GM08714 (cell line): ENCODE measurements around the gene SLIT3.
"Not testable (repeated sequence)": the region's sequence is repeated elsewhere in the genome, so short reads cannot be mapped to it uniquely, and the experiment has no call there.

ENCODE experiments used
- H3K4me3 ChIP-seq: fragments of 200-500 bp; sonication (Bioruptor generic); 2 replicates; pipeline ENCODE4 v1.5.1; 2014; ENCODE audit warnings: mild to moderate bottlenecking, low read length, inconsistent platforms
- ZNF274 ChIP-seq: IDR thresholded peaks from 2 replicates; pipeline ENCODE4 v1.6.1; 2012; ENCODE audit warnings: mild to moderate bottlenecking, low read depth, low read length

Gene SLIT3

DNA sequence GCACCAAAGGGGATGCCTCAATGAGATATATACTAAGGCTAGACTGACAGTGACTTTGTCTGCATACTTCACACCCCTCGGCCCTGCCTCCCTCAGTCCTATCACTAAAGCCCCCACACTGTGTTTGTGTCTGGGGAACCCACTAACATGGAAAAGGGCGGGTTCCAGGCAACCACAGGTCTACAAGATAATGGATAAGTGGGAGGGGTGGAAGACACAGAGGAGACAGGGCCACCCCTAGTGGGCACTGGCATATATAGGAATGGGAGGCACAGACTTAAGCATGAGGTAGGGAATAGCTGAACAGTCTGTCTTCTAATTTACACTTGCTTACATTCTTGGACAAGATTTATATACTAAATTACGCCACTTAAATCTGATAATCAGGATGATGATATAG lies 74.0 kb downstream of the SLIT3 start:
- TF ChIP-seq ZNF274: no peak
- no peak overlapping the region for H3K4me3 ChIP-seq

DNA sequence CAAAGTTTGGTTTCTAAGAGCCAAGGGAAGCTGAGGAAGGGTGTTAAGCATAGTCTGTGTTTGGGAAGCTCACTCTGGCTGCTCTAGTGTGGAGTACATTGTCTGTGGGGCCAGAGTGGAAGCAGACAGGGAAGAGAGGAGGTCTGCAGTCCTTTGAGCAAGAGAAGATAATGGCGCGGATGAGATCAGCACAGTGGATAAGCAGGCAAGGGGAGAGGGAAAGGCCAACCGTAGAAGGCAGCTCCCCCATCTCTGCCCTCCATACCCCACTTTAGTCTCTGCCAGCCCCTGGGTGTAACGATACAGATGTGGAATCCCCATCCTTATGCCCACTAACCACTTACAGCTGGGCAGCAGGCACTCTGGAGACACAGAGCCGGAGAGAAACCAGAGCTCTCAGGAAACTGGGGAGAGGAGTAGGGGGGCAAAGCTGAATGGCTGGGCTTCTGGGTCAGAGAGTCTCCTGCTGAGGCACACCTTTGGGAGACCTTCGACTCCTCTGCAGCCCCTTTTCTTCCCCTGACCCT lies 75.0 kb downstream of the SLIT3 start:
- no peak overlapping the region for H3K4me3 ChIP-seq
- no peak for TF ChIP-seq ZNF274

DNA sequence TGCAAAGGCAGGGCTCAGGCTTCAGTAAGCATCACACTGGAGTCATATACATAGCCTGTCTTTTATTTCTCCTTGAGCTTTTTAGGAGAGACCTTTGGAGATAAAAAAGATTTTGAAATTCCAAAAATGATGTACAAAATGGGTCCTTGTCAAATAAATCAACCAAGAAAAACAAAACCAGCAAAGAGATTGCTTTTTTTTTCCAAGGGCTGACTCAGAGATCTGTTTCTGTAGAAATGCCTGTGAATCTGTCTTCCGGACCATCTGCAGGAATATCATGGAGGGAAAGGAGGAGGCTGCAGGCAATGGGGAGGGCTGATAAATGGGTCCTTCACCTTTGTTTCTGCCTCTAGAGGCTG lies 77.4 kb downstream of the SLIT3 start:
- no peak overlapping the region for H3K4me3 ChIP-seq
- no peak for TF ChIP-seq ZNF274

DNA sequence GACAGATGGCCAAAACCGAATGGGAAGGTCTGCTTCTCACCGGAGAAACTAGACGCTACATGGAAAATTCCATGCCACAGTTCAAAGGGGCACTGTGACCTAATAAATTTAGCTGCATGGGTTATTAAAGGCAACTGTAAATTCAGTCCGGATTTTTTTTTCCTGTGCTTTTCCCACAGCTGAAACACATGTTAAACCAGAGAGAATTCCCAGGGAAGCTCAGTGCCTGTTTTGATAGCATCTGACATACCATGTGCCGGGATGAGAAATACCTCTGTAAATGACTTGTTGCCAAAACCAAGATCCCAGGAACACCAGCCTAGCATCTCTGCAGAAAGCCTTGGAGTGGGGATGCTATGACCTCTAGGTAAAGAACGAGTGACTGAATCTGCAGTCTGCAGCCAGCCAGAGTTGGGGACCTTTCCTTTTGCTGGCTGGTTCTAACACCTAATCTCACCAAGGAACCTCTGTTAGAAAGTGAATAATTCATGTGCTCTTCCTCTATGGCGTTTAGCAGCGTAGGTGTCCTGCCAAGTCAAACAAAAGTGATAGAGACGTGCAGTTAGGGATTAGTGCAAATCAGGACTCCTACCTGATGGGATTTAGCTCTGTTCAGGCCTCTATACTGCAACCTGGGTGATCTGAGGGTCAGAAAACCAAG lies 77.9 kb downstream of the SLIT3 start:
- H3K4me3 ChIP-seq: no peak overlapping the region
- no peak for TF ChIP-seq ZNF274

DNA sequence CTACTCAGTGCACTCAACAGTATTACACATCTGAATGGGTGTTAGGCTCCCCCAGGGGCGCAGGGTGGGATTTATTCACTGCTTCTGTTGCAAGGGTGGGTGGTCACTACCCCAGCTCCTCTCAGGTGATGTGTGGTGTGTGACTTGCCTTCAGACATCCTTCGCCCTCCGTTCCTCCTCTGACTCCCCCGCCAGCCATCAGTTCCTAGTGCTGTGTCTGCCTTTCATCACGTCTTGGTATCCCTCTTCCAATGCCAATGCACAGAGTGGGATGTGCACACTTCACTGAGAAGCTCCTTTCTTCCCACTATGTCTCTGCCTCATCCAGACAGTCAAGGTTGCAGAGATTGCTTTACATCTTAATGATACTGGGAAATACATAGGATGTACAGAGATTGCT lies 79.4 kb downstream of the SLIT3 start:
- no peak for TF ChIP-seq ZNF274
- no peak overlapping the region for H3K4me3 ChIP-seq

DNA sequence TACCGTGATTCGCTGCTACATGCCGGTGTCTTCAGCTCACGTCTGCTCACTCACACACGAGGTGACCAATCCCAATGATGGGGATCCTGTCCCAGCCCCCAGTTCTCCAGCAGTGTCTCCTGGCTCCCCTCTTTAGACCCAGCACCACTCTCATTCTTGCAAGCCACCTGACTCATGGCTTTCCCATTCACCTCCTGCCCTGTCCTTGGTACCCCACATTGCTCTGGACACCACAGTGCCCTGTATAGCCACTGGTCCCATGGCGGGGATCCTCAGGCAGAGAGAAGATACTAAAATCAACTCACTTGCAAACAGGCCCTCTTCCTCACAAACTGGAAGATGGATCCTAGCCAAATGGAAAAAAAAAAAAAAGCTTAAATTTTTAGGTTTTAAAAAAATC lies 81.0 kb downstream of the SLIT3 start:
- H3K4me3 ChIP-seq: no peak overlapping the region
- no peak for TF ChIP-seq ZNF274

DNA sequence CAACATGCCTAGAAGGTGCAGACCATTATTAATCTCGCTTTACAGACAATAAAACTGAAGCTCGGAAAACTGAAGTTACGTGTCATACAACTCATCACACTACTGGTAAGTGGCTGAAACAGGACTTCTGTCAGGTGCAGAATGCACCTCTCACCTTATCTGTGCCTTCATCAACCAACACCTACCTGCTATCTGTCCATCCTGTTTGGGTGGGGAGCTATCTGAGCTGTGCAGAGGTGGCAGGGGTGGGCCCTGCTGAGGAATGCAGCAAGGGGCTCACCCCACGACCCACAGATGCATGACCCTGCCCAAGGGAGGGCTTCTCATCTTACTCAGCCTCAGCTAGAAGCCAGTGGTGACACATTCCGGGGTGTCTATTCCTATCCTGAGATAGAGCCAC lies 81.6 kb downstream of the SLIT3 start:
- TF ChIP-seq ZNF274: no peak
- no peak overlapping the region for H3K4me3 ChIP-seq

DNA sequence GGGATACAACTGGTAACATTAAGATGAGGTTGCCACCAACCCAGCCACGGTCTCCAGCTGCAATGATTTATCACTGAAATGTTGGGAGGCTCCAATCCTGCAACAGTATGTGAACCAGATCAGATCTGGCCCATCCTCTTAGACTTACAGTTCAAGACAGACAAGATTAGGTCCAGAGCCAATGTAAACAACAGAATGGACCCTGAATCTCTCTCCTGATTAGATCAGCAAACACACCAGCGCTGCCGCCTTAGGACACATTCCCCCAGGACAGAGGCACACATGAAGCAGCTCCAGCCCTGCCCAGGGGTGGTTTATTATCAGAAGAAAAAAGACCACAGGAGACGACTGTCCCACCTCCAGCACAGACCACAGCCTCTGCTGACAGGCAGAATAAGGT lies 82.1 kb downstream of the SLIT3 start:
- no peak for TF ChIP-seq ZNF274
- H3K4me3 ChIP-seq: no peak overlapping the region

DNA sequence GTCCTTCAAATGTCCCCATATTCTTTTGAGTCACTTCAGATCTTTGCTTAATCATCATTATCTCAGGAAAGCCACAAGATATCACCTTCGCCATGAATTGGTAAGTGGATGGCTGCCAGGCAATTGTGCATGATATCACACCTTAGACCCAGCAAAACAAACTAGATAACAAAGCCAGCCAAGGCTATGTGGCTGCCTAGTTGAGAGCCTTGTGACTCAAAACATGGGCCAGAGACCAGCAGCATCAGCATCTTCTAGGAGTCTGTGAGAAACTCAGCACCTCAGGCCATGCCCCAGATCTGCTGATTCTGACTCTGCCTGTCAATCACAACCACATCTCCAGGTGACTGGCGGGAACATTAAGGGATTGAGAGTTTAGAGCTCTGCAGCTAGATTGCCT lies 82.8 kb downstream of the SLIT3 start:
- TF ChIP-seq ZNF274: no peak
- no peak overlapping the region for H3K4me3 ChIP-seq

DNA sequence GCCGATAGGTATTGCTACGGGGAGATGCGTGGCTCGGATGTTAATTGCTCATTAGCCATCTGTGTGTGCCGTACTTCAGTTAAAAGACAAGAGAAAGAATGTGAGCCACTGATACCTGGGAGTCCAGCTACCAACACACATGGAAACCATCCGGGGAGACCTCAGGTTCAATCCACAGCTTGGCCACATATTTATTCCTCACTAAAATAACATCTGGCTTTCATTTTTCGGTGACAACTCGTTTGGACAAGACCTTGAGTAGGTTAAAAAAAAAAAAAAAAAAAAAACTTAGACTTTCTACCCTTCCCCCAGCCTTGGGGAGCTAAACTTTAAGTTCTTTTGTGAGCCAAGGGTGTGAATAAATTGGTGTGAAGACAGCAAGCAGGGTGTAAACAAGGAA lies 84.1 kb downstream of the SLIT3 start:
- TF ChIP-seq ZNF274: no peak
- H3K4me3 ChIP-seq: no peak overlapping the region

DNA sequence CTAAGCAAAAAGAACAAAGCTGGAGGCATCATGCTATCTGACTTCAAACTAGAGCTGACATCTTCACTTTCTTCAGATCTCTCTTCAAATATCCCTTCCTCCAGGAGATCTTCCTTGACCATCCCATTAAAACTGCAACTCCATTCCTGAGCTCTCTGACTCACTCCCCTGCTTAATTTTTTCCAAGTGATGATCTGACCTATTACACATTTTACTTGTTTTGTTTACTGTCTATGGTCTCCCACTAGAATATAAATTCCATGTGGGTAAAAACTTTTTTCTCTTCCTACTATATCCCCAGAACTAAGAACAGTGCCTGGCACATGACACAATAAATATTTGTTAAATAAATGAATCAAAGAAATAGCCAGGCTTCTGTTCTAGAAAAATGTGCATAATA lies 87.5 kb downstream of the SLIT3 start:
- TF ChIP-seq ZNF274: no peak
- no peak overlapping the region for H3K4me3 ChIP-seq

DNA sequence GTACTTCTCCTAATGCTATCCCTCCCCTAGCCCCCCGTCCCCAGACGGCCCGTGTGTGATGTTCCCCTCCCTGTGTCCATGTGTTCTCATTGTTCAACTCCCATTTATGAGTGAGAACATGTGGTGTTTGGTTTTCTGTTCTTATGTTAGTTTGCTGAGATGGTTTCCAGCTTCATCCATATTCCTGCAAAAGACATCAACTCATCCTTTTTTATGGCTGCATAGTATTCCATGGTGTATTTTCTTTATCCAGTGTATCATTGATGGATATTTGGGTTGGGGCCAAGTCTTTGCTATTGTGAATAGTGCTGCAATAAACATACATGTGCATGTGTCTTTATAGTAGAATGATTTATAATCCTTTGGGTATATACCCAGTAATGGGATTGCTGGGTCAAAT lies 89.2 kb downstream of the SLIT3 start:
- H3K4me3 ChIP-seq: not testable (repeated sequence)

DNA sequence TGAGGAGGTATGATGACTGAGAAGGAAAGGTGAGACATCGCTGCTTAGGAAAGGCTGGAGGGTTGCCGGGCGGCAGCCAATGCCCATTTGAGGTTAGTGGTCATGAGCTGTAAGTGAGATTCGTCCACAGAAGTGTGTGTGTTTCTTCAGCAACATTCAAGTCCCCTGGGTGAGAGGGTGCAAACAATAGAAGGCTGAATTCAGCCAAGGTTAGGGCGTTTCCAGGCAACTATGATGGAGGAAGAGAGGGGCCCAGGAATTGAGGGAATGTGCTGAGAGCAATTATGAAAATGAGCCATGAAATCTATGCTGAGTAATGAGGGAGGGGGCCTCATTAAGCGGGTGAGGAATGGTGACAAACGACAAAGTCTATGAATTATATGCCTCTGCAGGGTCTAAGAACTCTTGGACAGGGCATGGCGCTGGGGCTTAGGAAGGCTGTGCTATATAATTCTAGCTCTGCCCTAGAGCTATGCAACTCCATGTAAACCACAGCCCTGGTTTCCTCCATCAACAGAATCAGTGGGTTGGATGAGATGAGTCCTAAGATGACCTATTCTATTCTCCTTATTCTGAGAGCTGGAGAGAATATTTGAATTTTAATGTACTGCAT lies 96.0 kb downstream of the SLIT3 start:
- no peak overlapping the region for H3K4me3 ChIP-seq
- no peak for TF ChIP-seq ZNF274

DNA sequence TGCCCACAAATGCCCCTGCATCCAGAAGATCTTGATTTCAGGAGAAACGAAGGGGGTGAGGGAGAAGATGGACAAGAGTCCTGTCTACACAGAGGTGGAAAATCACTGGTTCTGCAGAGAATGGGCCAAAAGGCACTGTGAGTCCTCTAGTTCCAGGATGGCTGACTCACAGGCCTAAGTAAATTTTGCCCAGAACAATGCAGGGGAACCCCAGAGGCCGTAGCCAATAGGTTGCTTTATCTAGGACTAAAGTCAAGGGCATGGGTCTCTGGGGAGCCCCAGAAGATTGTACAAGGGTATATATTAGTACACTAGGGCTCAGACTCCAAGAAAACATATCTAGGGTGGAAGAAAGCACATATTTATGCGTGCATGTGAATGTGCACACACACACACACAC lies 98.0 kb downstream of the SLIT3 start:
- TF ChIP-seq ZNF274: no peak
- no peak overlapping the region for H3K4me3 ChIP-seq

DNA sequence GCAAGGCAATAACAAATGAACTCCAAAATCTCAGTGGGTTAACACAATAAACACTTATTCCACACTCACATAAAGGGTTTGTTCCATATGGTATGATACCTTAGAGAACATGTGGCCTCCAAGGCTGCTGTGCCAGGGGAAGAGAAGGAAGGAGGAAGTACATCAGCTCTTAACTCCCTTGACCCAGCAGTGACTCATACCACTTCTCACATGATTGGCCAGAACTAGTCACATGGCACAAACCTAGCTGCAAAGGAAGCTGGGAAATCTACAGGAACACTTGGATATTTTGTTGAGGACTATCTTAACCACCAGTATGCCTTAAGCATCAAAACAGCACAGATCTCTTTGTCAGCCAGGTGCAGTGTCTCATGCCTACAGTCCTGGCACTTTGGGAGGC lies 99.3 kb downstream of the SLIT3 start:
- no peak overlapping the region for H3K4me3 ChIP-seq
- no peak for TF ChIP-seq ZNF274

DNA sequence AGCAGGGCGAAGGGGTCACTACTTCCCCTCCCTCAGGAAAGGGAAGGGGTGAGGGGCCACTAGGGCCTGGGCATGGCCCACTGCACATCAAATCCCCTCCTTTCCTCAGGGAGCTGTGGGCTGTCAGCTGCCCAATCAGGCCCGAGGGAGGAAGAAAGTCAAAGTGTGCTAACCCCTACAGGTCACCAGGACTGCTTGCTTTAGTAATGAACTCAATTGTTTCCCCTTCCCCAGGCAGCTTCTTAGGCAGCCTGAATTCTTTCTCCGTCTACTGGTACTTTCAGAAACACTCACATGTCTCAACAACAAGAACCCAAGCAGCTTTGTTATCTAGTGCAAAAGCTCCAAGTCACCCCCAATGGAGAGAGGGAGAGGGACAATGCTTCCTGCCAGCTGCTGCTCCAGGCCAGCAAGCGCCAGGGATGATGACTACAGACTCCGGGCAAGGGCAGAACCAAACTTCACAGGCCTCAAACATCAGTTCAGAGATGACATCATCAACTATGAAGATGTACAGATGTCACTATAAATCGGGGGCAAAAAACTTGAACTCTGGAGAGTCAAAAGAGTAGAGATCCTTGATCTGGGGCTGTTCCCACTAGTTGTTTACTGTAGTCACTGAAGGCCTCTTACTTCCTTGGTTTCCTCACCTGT lies 100.7 kb downstream of the SLIT3 start:
- no peak for TF ChIP-seq ZNF274
- H3K4me3 ChIP-seq: no peak overlapping the region

DNA sequence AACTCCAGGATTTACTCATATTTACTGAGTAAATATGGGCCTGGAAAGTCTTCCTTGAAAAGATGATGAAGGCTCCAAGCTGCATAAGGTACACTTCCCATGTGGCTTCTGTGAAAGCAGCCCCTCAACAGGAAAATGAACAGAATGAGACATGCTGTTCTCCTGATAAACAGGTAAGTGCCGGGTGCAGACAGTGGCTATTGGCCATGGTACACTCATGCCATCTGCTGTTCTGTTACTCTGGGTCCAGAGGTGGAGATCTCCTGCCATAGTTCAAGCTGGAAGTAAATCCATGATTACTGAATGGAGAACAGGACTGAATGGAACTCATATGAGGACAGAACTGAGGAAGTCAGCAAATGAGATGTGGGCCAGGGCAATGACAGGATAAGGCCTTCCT lies 103.6 kb downstream of the SLIT3 start:
- no peak for TF ChIP-seq ZNF274

More for the DNA sequence above, 103.6 kb downstream of the SLIT3 start:
- no peak overlapping the region for H3K4me3 ChIP-seq
